HCT116 (cell line): ENCODE results near the gene ARFGEF3.

Source experiments
- EGR1 ChIP-seq: IDR thresholded peaks from 2 replicates; pipeline ENCODE4 v1.6.1; 2012; ENCODE audit warnings: low read depth
- ELF1 ChIP-seq: IDR thresholded peaks from 2 replicates; pipeline ENCODE4 v1.6.1; 2012; ENCODE audit warnings: low read depth, borderline replicate concordance
- EZH2 ChIP-seq: fragments of 200-600 bp; sonication (generic); IDR thresholded peaks from 2 replicates; pipeline ENCODE4 v1.6.1; 2017; ENCODE audit warnings: antibody characterized with exemption, mixed run types
- POLR2A ChIP-seq: IDR thresholded peaks from 2 replicates; pipeline ENCODE4 v1.7.0; 2011; ENCODE audit warnings: borderline replicate concordance; ENCODE audit not compliant: insufficient read depth, insufficient read length; ENCODE audit errors: extremely low read depth
- POLR2AphosphoS5 ChIP-seq: IDR thresholded peaks from 2 replicates; pipeline ENCODE4 v1.6.1; 2011; ENCODE audit warnings: mild to moderate bottlenecking, low read depth, low read length, moderate library complexity
- RAD21 ChIP-seq: IDR thresholded peaks from 2 replicates; pipeline ENCODE4 v1.6.1; 2012; ENCODE audit warnings: low read depth, mild to moderate bottlenecking
- SIN3A ChIP-seq: IDR thresholded peaks from 2 replicates; pipeline ENCODE4 v1.6.1; 2012; ENCODE audit warnings: low read depth
- YY1 ChIP-seq: IDR thresholded peaks from 2 replicates; pipeline ENCODE4 v1.6.1; 2011; ENCODE audit warnings: low read length, low read depth, moderate library complexity, mild to moderate bottlenecking; ENCODE audit not compliant: insufficient replicate concordance; ENCODE audit errors: extremely low read depth
- ZNF274 ChIP-seq: fragments of 200-500 bp; sonication (Bioruptor generic); IDR thresholded peaks from 2 replicates; pipeline ENCODE4 v1.6.1; 2014; ENCODE audit warnings: mild to moderate bottlenecking, low read depth, low read length, inconsistent platforms
- TF ChIP-seq, protein P1 (sequence below): IDR thresholded peaks from 2 replicates; pipeline ENCODE4 v1.6.1; 2012; ENCODE audit warnings: low read depth
- TF ChIP-seq, protein P2 (sequence below), 3 experiments: fragments of 200-600 bp in 1 of 3; sonication (generic) in 1 of 3; IDR thresholded peaks in 2 of 3; conservative IDR thresholded peaks in 1 of 3; 2 replicates each; pipeline ENCODE4 v1.5.1; 2012 to 2017; ENCODE audit warnings: low read depth in 2 of 3, low read length in 2 of 3, antibody characterized with exemption in 1 of 3, borderline replicate concordance in 1 of 3, control low read depth in 1 of 3, mild to moderate bottlenecking in 1 of 3, mixed read lengths in 1 of 3, mixed run types in 1 of 3, moderate library complexity in 1 of 3; ENCODE audit not compliant: insufficient read depth in 1 of 3
- TF ChIP-seq, protein P3 (sequence below): IDR thresholded peaks from 2 replicates; pipeline ENCODE4 v1.6.1; 2012

DNA sequence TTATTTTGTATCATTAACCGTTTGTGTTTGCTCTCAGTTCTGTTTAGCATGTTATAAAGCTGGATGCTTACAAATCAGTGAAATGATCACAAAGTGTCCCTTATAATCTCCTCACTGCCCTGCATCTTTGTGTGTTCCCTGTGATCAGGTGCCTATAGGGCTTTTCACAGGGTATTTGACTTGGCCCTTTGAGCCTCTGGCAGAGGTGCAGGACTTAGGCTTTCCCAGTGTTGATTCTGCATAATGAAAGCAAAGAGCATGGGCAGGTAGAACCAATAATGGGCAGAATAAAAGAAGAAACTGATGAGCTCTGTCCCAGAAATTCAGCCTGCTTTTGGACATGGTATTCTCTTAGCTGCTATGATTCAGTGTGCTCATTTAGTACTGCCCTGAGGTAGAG lies 73.5 kb downstream of the ARFGEF3 start:
- TF ChIP-seq, protein P1, sequence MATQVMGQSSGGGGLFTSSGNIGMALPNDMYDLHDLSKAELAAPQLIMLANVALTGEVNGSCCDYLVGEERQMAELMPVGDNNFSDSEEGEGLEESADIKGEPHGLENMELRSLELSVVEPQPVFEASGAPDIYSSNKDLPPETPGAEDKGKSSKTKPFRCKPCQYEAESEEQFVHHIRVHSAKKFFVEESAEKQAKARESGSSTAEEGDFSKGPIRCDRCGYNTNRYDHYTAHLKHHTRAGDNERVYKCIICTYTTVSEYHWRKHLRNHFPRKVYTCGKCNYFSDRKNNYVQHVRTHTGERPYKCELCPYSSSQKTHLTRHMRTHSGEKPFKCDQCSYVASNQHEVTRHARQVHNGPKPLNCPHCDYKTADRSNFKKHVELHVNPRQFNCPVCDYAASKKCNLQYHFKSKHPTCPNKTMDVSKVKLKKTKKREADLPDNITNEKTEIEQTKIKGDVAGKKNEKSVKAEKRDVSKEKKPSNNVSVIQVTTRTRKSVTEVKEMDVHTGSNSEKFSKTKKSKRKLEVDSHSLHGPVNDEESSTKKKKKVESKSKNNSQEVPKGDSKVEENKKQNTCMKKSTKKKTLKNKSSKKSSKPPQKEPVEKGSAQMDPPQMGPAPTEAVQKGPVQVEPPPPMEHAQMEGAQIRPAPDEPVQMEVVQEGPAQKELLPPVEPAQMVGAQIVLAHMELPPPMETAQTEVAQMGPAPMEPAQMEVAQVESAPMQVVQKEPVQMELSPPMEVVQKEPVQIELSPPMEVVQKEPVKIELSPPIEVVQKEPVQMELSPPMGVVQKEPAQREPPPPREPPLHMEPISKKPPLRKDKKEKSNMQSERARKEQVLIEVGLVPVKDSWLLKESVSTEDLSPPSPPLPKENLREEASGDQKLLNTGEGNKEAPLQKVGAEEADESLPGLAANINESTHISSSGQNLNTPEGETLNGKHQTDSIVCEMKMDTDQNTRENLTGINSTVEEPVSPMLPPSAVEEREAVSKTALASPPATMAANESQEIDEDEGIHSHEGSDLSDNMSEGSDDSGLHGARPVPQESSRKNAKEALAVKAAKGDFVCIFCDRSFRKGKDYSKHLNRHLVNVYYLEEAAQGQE = no peak
- TF ChIP-seq, protein P2, sequence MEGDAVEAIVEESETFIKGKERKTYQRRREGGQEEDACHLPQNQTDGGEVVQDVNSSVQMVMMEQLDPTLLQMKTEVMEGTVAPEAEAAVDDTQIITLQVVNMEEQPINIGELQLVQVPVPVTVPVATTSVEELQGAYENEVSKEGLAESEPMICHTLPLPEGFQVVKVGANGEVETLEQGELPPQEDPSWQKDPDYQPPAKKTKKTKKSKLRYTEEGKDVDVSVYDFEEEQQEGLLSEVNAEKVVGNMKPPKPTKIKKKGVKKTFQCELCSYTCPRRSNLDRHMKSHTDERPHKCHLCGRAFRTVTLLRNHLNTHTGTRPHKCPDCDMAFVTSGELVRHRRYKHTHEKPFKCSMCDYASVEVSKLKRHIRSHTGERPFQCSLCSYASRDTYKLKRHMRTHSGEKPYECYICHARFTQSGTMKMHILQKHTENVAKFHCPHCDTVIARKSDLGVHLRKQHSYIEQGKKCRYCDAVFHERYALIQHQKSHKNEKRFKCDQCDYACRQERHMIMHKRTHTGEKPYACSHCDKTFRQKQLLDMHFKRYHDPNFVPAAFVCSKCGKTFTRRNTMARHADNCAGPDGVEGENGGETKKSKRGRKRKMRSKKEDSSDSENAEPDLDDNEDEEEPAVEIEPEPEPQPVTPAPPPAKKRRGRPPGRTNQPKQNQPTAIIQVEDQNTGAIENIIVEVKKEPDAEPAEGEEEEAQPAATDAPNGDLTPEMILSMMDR (IDR thresholded peaks at IDR 0.05 in 2 of 3, conservative IDR thresholded peaks at IDR 0.05 in 1 of 3; ENCODE audit: borderline replicate concordance in 1 of 3, insufficient read depth in 1 of 3, low read depth in 2 of 3, low read length in 2 of 3) = no peak
- TF ChIP-seq YY1 (no peak), EZH2 (no peak), POLR2AphosphoS5 (no peak), POLR2A (no peak), ZNF274 (no peak), EGR1 (no peak), RAD21 (no peak), ELF1 (no peak), SIN3A (no peak)
- TF ChIP-seq, protein P3, sequence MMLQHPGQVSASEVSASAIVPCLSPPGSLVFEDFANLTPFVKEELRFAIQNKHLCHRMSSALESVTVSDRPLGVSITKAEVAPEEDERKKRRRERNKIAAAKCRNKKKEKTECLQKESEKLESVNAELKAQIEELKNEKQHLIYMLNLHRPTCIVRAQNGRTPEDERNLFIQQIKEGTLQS = no peak
